ENCODE data around the gene THYN1. TPM values are rescaled to one million over a fixed set of nuclear protein-coding genes. Genes with fewer than 3 reads are reported as not detected.

The THYN1 gene
- total RNA-seq, 1 experiment from 2014 or later = 97.0 TPM

- Histone ChIP-seq H3K9me3 (ENCODE audit: control insufficient read depth, low read depth, low read length) (no peaks in the 10 kb centered on the region), H3K56ac (ENCODE audit: insufficient read length, low read depth, low read length) (no peak overlapping the region), H2BK5ac (ENCODE audit: insufficient read length, low read length) (no peak overlapping the region), H4K8ac (replicated peaks; ENCODE audit: insufficient read length, low read depth, low read length) (no peak overlapping the region), H3K79me2 (ENCODE audit: insufficient read depth, low read length) (no peaks in the 10 kb centered on the region), H3K27ac (ENCODE audit: insufficient read length, low read depth, low read length) (no peak overlapping the region), H4K91ac (ENCODE audit: insufficient read length, low read depth, low read length) (no peak overlapping the region), H3K4me2 (ENCODE audit: insufficient read depth, insufficient read length, low read length) (no peak overlapping the region), H2AK5ac (ENCODE audit: insufficient read length, low read length) (no peak overlapping the region), H4K5ac (ENCODE audit: insufficient read length, low read depth, low read length) (no peak overlapping the region), H2AFZ (ENCODE audit: low read length) (no peak overlapping the region), H2BK15ac (ENCODE audit: low read depth, low read length) (no peak overlapping the region), H4K20me1 (ENCODE audit: control insufficient read depth, insufficient read depth, insufficient read length) (no peaks in the 10 kb centered on the region), H3K18ac (ENCODE audit: insufficient read length, low read depth, low read length) (no peak overlapping the region), H3K4ac (ENCODE audit: low read depth, low read length) (no peak overlapping the region), H2BK12ac (ENCODE audit: insufficient read length, low read depth, low read length) (no peak overlapping the region), H3K9ac (ENCODE audit: extremely low read depth, insufficient read length, low read length) (no peak overlapping the region), H3K79me1 (ENCODE audit: insufficient read depth, low read depth, low read length, poor library complexity, severe bottlenecking) (no peaks in the 10 kb centered on the region), H3K27me3 (ENCODE audit: insufficient read depth, low read length) (no peaks in the 10 kb centered on the region), H3K14ac (ENCODE audit: insufficient read depth, low read length) (no peak overlapping the region), H2BK20ac (ENCODE audit: low read depth, low read length, poor library complexity, severe bottlenecking) (no peak overlapping the region), H3K23ac (ENCODE audit: insufficient read length, low read depth, low read length) (no peak overlapping the region), H3K23me2 (ENCODE audit: insufficient read length, low read depth, low read length, poor library complexity, severe bottlenecking) (peaks cover 3% of the 10 kb centered on the region), H3T11ph (ENCODE audit: low read length) (no peak overlapping the region), H2BK120ac (ENCODE audit: low read depth, low read length, poor library complexity, severe bottlenecking) (no peak overlapping the region), H3K4me1 (ENCODE audit: insufficient read depth, low read length) (no peaks in the 10 kb centered on the region)
- Mint-ChIP-seq H3K4me1 (peaks cover 9 to 14% of the 10 kb centered on the region in 2 experiments), H3K4me3 (peak overlapping the region in 1 of 2 experiments; percentile 10; a peak in 1 of 5 replicates), H3K27ac (no peak overlapping the region; a peak in 1 of 7 replicates), H3K27me3 (ENCODE audit: low read depth) (no peaks in the 10 kb centered on the region), H3K36me3 (ENCODE audit: insufficient read depth in 1 of 3, low read depth in 3 of 3) (peaks cover 32 to 62% (median 47%) of the 10 kb centered on the region in 3 experiments; a peak in 6 of 7 replicates), H3K9me3 (no peaks in the 10 kb centered on the region)
- no peak for TF ChIP-seq CTCF (conservative IDR thresholded peaks at IDR 0.05)
- no CpG with 5 or more reads among the region's 4 CpGs for WGBS (ENCODE audit: extremely low coverage, insufficient read length, low lambda C conversion rate)
- no peak for DNase-seq
These were observed 5.4 kb upstream of the THYN1 start for GRCh38 chr11:134258577-134258976.

Data from H9 (cell line).